PC-3 (cell line): ENCODE results near the gene UBAC1.

Experiments used
- EZH2phosphoT487 ChIP-seq: fragments of 300-600 bp; sonication (generic); IDR thresholded peaks from 2 replicates; pipeline ENCODE4 v1.6.1; 2018; ENCODE audit warnings: mild to moderate bottlenecking, antibody characterized with exemption, low read length, borderline replicate concordance
- TF ChIP-seq, protein P1 (sequence below): fragments of 300-600 bp; sonication (generic); conservative IDR thresholded peaks from 2 replicates; pipeline ENCODE4 v1.5.1; 2017; ENCODE audit warnings: antibody characterized with exemption, low read depth, mild to moderate bottlenecking, low read length

DNA sequence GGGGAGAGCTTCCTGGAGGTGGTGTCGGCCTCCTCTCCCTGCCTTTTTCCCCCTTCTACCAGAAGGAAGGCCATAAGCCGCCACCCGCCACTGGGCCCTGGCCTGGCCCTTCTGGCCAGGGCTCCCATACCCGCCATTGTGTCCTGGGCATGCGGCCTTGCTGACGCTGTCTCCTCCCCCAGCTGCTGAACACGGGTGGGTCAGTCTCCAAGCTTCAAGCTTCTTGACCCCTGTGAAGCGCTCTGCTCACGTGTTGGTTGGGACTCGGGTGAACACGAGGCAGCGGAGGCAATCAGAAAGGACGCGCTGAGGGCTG lies 24.2 kb upstream of the UBAC1 start:
- TF ChIP-seq, protein P1, sequence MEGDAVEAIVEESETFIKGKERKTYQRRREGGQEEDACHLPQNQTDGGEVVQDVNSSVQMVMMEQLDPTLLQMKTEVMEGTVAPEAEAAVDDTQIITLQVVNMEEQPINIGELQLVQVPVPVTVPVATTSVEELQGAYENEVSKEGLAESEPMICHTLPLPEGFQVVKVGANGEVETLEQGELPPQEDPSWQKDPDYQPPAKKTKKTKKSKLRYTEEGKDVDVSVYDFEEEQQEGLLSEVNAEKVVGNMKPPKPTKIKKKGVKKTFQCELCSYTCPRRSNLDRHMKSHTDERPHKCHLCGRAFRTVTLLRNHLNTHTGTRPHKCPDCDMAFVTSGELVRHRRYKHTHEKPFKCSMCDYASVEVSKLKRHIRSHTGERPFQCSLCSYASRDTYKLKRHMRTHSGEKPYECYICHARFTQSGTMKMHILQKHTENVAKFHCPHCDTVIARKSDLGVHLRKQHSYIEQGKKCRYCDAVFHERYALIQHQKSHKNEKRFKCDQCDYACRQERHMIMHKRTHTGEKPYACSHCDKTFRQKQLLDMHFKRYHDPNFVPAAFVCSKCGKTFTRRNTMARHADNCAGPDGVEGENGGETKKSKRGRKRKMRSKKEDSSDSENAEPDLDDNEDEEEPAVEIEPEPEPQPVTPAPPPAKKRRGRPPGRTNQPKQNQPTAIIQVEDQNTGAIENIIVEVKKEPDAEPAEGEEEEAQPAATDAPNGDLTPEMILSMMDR = no peak
- TF ChIP-seq EZH2phosphoT487 = no peak
